OCI-LY3 (cell line): ENCODE data around the gene GPR107.

ENCODE experiments used
- EZH2phosphoT487 ChIP-seq: fragments of 200-600 bp; shearing (Covaris generic); IDR thresholded peaks from 2 replicates; pipeline ENCODE4 v1.6.1; 2018; ENCODE audit warnings: antibody characterized with exemption, mixed run types, low read depth
- TF ChIP-seq, protein P1 (sequence below): fragments of 200-600, 300-600 bp; sonication (generic); IDR thresholded peaks from 2 replicates; pipeline ENCODE4 v1.5.1; 2014; ENCODE audit warnings: antibody characterized with exemption, low read length, low read depth

DNA sequence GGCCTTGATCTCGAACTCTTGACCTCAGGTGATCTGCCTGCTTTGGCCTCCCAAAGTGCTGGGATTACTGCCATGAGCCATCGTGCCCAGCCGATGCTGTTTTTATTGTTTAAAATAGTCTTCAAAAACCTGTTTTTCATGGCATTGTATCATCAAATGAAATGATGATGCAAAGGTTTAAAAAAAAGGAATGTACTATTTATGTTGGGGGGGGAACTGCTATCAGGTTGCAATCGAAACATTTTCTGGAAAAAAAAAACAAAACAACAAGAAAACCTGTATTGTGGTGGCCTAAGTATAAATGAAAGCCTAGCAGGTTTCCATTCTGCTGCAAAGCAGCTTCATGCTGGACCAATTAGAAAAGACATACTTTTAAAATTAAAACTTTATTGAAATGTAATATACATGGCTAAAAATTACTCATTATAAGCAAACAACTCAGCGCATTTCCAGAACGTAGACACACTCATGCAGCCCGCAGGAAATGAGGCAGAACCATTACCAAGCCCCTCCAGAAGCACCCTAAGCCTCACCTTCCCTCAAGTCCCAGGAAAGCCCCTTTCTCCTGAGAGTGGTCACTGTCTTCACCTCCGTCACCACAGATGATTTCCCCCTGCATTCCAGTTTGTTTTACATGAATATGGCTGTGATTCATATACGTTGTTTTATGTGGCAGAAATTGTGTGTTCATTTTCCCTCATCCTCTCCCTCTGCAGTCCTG, 19.0 kb downstream of the GPR107 start:
- TF ChIP-seq, protein P1, sequence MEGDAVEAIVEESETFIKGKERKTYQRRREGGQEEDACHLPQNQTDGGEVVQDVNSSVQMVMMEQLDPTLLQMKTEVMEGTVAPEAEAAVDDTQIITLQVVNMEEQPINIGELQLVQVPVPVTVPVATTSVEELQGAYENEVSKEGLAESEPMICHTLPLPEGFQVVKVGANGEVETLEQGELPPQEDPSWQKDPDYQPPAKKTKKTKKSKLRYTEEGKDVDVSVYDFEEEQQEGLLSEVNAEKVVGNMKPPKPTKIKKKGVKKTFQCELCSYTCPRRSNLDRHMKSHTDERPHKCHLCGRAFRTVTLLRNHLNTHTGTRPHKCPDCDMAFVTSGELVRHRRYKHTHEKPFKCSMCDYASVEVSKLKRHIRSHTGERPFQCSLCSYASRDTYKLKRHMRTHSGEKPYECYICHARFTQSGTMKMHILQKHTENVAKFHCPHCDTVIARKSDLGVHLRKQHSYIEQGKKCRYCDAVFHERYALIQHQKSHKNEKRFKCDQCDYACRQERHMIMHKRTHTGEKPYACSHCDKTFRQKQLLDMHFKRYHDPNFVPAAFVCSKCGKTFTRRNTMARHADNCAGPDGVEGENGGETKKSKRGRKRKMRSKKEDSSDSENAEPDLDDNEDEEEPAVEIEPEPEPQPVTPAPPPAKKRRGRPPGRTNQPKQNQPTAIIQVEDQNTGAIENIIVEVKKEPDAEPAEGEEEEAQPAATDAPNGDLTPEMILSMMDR = no peak
- TF ChIP-seq EZH2phosphoT487 = no peak
